Stimulated activated CD4-positive, alpha-beta T cell treated with anti-CD3 and anti-CD28 coated beads, TNF-alpha, amount 100 ng/mL, for 24 hours (primary cell): ENCODE measurements around the gene PSMB5.

Source experiments
- DNase-seq, 3 experiments: peaks; one replicate each; pipeline ENCODE4 v3.0.0-alpha.2; 2020; ENCODE audit warnings: low read depth in 3 of 3

The PSMB5 gene

GRCh38 chr14:22987291-22987690, 47.4 kb downstream of the PSMB5 start:
- no peak for DNase-seq

- DNase-seq = peak; percentile 82 to 88 (median 87)
These were observed 48.1 kb downstream of the PSMB5 start for GRCh38 chr14:22986508-22987054.

- no peak for DNase-seq
These were observed 48.7 kb downstream of the PSMB5 start for GRCh38 chr14:22985894-22986507.

GRCh38 chr14:22984959-22985658, 49.6 kb downstream of the PSMB5 start:
- no peak for DNase-seq

GRCh38 chr14:22982477-22983245, 52.0 kb downstream of the PSMB5 start, which contains the start of gene AJUBA:
Gene AJUBA, minus strand, starts transcription at chr14:22982551. Its CDS starts 285 bp downstream, at chr14:22982266.
- DNase-seq = peak; percentile 54 to 80 (median 56)

GRCh38 chr14:22981876-22982476, 52.7 kb downstream of the PSMB5 start:
- no peak for DNase-seq

GRCh38 chr14:22981090-22981875, 53.4 kb downstream of the PSMB5 start:
- no peak for DNase-seq

GRCh38 chr14:22980672-22981089, 54.0 kb downstream of the PSMB5 start:
- peak in 1 of 3 experiments; percentile 32 for DNase-seq

- DNase-seq = no peak
These were observed 54.8 kb downstream of the PSMB5 start for GRCh38 chr14:22979748-22980392.

- DNase-seq = no peak
These were observed 55.6 kb downstream of the PSMB5 start for GRCh38 chr14:22978981-22979671.

- no peak for DNase-seq
These were observed 56.2 kb downstream of the PSMB5 start for GRCh38 chr14:22978487-22978837.

- no peak for DNase-seq
These were observed 56.8 kb downstream of the PSMB5 start for GRCh38 chr14:22977684-22978486.

- DNase-seq = no peak
These were observed 57.3 kb downstream of the PSMB5 start for GRCh38 chr14:22977434-22977683.

GRCh38 chr14:22976620-22977433, 57.9 kb downstream of the PSMB5 start:
- no peak for DNase-seq
